Uterus (tissue), 2 donors: ENCODE results near the gene LTBP4.

Experiments
- POLR2A ChIP-seq, 2 donors: fragments of 450-650 bp; IDR thresholded peaks; one replicate each; pipeline ENCODE4 v1.6.1; 2016; ENCODE audit warnings: antibody characterized with exemption in 2 of 2, mild to moderate bottlenecking in 1 of 2, moderate library complexity in 1 of 2
- TF ChIP-seq, protein P1 (sequence below), 4 experiments: fragments of 200-600 bp in 2 of 4; fragments of 450-650 bp in 2 of 4; sonication (generic) in 2 of 4; IDR thresholded peaks; one replicate each; pipeline ENCODE4 v1.5.1; 2016 to 2019; ENCODE audit warnings: antibody characterized with exemption in 4 of 4, mild to moderate bottlenecking in 2 of 4, moderate library complexity in 1 of 4

DNA sequence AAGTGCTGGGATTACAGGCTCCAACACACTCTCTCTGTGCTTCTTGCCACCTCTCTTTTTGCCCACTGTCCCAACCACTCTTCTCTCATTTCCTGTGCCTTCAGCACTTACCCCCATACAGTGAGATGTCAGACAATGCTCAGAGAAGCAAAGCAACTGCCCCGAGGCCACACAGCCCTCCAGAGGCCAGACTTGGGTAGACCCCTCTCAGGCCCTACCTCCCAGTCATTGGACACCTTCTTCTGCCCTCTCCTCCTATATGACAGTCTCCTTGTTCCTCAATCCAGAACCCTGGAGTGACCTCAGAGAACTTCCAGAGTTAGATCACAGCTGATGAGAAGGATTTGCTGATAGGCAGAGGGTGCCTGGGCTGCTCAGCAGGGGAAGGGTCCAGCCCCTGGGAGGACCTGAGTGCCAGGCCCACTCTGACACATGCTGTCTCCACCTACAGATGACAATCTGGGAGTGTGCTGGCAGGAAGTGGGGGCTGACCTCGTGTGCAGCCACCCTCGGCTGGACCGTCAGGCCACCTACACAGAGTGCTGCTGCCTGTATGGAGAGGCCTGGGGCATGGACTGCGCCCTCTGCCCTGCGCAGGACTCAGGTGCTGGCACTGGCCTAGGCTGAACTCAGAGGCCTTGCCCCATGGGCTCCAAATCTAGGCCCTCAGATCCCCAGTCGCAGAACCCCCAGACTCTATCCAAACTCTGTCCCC lies 24.4 kb downstream of the LTBP4 start:
- TF ChIP-seq, protein P1, sequence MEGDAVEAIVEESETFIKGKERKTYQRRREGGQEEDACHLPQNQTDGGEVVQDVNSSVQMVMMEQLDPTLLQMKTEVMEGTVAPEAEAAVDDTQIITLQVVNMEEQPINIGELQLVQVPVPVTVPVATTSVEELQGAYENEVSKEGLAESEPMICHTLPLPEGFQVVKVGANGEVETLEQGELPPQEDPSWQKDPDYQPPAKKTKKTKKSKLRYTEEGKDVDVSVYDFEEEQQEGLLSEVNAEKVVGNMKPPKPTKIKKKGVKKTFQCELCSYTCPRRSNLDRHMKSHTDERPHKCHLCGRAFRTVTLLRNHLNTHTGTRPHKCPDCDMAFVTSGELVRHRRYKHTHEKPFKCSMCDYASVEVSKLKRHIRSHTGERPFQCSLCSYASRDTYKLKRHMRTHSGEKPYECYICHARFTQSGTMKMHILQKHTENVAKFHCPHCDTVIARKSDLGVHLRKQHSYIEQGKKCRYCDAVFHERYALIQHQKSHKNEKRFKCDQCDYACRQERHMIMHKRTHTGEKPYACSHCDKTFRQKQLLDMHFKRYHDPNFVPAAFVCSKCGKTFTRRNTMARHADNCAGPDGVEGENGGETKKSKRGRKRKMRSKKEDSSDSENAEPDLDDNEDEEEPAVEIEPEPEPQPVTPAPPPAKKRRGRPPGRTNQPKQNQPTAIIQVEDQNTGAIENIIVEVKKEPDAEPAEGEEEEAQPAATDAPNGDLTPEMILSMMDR (IDR thresholded peaks at IDR 0.05) = no peak
- TF ChIP-seq POLR2A (IDR thresholded peaks at IDR 0.05) = no peak
